ENCODE results near the gene CSKMT.

- TF ChIP-seq, protein P1, sequence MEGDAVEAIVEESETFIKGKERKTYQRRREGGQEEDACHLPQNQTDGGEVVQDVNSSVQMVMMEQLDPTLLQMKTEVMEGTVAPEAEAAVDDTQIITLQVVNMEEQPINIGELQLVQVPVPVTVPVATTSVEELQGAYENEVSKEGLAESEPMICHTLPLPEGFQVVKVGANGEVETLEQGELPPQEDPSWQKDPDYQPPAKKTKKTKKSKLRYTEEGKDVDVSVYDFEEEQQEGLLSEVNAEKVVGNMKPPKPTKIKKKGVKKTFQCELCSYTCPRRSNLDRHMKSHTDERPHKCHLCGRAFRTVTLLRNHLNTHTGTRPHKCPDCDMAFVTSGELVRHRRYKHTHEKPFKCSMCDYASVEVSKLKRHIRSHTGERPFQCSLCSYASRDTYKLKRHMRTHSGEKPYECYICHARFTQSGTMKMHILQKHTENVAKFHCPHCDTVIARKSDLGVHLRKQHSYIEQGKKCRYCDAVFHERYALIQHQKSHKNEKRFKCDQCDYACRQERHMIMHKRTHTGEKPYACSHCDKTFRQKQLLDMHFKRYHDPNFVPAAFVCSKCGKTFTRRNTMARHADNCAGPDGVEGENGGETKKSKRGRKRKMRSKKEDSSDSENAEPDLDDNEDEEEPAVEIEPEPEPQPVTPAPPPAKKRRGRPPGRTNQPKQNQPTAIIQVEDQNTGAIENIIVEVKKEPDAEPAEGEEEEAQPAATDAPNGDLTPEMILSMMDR (IDR thresholded peaks at IDR 0.05; ENCODE audit: low read length): no peak
- TF ChIP-seq EZH2 (IDR thresholded peaks at IDR 0.05; ENCODE audit: borderline replicate concordance, low read length): no peak
Observed at GRCh38 chr11:62708392-62708791, 43.3 kb downstream of the CSKMT start.

All from OCI-LY1 (cell line).